Activated gamma-delta T cell treated with Interleukin-2 at 50 U/mL for 16 hours (primary cell): ENCODE data around the gene ACP7.
"Not testable (repeated sequence)": the region's sequence is repeated elsewhere in the genome, so short reads cannot be mapped to it uniquely, and the experiment has no call there.

Source experiments
- DNase-seq: peaks from one replicate; pipeline ENCODE4 v3.0.0-alpha.2; 2020

ACP7 gene

DNA sequence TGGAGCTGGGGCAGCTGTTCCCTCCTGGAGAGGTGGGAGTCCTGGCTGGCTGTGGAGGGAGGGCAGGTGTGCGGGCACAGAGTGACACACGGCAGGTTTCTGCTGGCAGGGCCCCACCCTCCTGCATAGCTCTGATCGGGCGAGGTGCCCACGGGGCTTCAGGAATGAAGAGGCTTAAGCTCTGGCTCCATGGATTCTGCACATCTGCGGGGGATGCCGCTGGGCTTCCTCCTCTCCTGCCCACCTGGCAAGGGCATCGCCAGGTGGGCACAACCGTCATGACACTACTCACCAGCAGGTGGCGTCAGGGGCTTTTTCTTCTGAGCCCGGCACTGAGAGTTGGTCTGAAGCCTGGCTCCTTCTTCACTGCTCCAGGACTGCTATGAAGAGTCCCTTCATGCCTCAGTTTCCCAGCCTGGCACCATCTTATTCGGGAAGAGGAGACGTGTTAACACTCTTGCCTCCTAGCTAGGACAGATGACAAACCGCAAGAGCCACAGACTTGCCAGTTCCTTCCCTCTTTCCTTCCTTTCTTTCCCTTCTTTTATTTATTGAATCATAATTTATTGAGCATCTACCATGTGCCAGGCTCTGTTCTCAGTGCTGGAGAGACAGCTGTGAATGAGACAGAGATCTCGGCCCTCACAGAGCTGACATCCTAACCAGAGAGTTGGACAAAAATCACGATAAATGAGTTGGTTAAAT lies 26.2 kb downstream of the ACP7 start:
- peak; percentile 76 for DNase-seq

DNA sequence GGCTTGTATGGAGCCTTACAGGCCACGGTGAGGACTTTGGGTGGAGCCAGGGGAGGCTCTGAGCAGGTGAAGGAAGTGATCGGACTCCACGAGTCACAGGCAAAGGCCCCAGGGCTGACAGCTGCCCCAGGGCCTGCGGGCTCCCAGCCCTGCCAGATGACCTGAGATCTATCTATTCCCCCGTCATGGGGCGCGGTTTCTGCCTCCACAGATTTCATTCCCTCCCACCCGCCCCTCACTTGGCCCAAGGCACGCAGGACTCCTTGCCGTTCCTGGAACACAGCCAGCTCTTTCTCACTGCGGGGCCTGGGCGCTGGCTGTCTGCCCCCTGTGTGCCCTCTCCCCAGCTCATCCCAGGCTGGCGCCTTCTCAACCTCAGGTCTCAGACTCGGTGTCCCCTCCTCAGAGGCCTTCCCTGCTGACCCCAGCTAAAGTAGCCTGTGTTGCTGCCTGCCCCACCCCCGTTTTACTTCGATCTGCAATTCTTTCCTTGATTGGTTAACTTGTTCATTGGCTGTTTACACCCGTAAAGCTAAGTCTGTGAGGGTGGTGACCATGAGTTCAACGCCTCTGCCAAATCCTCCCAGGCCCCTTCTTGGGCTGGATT lies 27.5 kb downstream of the ACP7 start:
- DNase-seq: no peak

DNA sequence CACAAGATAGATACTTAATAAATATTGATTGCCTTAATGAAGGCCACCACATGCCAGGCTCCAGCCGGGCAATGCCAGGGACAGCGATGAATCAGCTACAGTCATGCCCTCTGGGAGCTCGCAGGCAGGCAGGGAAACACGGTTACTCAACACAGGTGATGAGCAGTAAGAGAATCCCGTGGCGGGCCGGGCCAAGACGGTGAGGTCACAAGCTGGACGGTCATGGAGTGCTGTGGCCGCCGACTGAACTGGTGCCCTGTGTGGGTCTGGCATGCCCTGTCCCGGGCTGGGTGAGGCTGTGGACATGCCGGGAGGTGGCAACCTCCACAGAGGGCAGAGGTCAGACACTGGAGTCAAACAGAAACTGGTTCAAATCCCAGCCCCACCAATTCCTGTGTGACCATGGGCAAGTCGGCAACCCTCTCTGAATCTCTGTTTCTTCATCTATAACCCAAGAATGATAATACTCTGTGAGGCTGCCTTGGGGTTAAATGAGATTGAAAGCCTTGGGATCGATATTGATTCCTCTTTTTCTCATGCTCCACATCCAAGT lies 28.2 kb downstream of the ACP7 start:
- no peak for DNase-seq

DNA sequence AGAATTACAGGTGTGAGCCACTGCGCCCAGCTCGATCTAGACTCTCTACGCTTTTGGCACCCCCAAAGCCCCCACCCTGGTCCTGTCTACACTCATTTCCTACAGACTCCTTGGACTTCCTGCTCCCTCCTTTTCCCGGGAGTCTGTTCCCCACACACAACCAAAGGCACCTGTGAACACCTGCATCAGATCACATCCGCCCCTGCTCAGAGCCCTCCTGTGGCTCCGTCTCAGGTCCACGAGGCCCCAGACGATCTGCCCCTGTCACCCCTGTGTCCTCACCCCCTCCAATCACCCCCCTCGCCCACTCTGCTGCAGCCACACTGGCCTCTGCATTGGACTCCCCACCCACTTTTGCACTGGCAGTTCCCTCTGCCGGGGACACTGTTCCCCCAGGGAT lies 29.0 kb downstream of the ACP7 start:
- no peak for DNase-seq

DNA sequence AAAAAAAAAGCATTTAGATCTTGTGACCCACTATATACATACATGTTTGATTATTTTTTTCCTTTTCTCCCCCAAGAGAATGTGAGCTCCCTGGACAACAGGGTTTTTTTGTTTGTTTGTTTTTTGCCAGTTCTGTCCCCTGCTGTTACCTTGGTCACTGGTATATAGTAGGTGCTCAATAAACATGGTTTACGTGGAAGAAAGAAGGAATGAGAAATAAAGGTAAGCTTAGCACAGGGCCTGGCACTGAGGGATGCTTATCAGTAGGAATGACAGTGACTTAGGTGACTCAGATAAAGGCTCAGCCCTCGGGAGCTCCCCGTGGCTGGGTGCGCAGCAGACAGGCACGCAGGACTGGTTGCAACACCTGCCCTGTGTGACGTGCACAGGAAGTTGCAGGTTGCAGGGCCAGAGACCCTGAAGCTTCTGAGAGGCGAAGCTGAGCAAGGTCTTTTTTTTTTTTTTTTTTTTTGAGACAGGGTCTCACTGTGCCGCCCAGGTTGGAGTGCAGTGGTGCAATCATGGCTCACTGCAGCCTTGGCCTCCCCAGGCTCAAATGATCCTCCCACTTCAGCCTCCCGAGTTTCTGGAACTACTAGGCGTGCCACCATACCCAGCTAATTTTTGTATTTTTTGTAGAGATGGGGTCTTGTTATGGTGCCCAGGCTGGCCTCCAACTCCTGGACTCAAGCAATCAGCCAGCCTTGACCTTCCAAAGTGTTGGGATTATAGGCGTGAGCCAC lies 31.1 kb downstream of the ACP7 start:
- DNase-seq: no peak

DNA sequence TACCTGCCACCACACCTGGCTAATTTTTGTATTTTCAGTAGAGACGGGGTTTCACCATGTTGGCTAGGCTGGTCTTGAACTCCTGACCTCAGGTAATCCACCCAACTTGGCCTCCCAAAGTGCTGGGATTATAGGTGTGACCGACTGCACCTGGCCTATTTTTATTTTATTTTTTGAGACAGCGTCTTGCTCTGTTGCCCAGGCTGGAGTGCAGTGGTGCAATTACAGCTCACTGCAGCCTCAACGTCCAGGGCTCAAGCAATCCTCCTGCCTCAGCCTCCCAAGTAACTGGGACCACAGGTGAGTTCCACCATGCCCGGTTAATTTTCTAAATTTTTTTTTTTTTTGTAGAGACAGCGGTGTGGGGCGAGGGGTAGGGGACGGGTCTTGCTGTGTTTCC lies 32.9 kb downstream of the ACP7 start:
- not testable (repeated sequence) for DNase-seq

DNA sequence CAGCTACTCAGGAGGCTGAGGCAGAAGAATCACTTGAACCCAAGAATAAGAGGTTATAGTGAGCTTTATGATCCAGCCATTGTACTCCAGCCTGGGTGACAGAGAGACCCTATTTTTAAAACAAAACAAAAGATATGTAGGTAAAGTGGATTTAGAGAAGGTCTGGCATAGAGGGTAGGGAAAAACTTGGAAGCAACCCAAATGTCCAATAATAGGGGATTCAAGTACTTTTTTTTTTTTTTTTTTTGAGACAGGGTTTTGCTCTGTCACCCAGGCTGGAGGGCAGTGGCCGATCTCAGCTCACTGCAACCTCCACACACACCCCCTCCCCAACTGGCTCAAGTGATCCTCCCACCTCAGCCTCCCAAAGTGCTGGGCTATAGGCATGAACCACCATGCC lies 35.7 kb downstream of the ACP7 start:
- DNase-seq: no peak

DNA sequence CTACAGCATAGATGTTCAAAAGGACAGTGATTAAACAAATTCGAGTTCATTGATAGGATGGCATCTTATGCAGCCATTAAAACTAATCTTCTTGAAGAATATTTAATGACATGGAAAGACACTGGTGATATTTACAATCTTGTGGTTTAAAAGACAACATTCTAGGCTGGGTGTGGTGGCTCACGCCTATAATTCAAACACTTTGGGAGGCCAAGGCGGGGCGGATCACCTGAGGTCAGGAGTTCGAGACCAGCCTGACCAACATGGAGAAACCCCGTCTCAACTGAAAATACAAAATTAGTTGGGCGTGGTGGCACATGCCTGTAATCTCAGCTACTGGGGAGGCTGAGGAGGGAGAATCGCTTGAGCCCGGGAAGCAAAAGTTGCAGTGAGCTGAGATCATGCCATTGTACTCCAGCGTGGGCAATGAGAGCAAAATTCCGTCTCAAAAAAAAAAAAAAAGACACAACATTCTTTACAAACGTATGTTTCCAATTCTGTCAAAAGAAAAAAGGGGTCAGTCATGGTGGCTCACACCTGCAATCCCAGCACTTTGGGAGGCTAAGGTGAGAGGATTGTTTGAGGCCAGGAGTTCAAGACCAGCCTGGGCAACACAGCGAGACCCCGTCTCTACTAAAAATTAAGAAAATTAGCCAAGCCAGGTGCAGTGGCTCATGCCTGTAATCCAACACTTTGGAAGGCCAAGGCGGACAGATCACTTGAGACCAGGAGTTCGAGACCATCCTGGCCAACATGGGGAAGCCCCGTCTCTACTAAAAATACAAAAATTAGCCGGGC lies 39.0 kb downstream of the ACP7 start:
- DNase-seq: no peak

DNA sequence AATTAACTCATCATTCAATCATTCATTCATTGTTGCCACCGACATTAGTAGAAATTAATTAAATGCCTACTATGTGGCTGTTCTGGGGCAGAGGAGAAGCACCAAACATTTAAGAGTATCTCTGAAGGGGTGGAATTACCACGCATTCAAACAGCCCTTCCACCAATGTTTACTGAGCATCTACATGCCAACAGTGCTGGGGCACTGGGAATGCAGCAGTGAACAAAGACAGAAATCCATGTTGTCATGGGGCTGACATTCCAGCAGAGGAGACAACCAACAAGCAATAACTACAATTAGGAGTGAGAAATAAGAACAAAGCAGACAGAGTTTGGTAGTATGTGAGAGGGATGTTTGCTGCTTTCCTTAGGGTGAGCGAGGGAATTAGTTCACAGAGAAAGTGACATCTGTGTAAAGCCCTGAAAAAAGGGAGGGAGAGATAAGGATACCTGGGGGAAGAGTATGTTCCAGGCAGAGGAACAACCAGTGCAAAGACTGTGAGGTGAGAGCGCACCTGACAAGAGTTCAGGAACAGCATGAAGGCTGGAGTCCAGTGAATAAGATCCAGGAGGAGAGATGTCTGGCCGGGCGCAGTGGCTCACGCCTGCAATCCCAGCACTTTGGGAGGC lies 40.1 kb downstream of the ACP7 start:
- DNase-seq: no peak

DNA sequence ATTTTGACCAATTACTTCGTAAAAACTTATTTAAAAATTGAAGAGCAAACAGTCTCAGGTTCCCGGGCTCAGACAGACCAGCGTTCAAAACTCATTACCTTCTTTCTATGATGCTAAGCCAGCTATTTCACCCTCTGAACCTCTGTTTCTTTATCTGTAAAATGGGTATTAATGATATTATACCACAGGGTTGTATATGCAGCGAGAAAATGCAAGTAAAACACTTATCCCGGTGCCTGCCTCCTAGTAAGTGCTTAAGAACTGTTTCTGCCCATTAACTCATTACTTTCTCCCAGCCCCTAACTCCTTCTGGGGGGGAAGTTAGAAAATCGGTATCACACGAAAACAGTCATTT lies 41.0 kb downstream of the ACP7 start:
- no peak for DNase-seq

DNA sequence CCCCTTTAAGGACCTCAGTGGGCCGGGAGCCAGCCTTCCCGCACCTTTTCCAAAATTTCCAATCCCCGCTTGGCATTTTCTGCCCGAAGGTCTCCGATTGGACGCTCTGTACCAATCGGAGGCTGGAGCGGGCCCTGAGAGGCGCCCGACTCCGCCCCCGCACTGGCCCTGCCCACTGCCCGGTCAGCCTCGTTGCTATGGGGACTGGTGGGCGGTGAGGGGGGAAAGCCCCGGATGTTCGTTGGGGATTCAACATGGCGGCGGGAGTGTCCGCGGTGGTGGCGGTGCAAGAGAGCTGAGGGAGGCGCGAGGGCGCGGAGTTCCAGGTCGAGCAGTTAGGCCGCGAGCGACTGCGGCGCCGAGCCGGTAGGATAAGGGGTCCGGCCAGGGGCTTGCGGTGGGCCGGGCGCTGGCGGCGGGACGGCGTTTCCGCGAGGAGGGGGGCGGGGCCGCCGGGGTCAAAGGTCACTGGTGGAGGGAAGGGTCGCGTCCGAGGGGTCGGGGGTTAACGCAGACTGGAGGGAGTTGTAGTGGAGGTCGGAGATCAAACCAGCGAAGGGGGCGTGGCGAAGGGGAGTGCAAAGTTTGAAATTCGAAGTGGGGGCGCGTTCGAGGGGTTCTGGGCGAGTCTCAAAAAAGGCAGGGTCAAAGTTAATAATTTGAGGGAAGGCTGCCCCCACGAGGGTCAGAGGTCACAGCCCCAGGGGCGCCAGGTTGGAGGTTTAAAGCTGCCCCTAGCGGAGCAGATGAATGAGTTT lies 41.6 kb downstream of the ACP7 start, which contains the start of gene PAK4:
TSS of gene PAK4 (plus strand) at position 233 of the 758 bp plus-strand sequence. CDS start 43,768 bp downstream, outside the sequence.
- DNase-seq: peak; percentile 97

DNA sequence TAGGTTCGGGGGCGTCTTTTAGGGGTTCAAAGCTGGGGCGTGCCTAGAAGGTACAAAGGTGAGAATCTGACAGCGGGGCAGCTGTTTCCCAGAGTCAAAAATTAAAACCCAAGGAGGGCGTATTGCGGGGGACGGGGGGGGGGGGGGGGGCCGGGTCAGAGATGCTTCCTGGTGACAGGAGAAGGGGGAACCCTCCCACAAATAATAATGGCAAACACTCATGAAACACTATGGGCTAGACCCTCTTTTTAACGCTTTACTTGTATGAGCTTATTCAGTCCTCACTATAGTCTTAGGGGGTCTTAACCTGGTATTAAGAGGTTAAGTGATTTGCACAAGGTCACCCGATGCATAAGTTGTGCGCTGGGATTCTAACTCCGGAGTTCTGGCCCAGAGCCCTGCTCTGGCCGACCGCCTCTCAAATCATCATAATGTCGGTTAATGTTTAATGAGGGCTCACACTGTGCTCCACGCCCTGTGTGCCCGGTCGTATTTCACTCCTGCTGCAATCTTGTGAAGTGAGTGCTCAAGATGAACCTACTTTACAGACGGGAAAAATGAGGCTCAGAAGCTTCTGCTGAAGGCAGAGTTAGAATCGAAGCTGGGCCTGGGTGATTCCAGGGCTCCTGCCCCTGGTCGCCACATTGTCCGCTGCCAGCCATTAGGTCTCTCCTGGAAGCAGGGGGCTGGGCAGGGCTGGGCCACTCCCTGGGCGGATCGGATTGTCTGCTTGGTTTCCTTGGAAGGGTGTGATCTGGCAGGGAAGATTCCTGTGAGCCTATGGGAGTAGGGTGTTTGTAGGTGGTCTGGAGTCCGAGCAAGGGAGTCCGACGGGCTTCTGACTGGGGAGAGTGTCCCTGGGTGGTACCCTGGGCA lies 42.4 kb downstream of the ACP7 start:
- no peak for DNase-seq

DNA sequence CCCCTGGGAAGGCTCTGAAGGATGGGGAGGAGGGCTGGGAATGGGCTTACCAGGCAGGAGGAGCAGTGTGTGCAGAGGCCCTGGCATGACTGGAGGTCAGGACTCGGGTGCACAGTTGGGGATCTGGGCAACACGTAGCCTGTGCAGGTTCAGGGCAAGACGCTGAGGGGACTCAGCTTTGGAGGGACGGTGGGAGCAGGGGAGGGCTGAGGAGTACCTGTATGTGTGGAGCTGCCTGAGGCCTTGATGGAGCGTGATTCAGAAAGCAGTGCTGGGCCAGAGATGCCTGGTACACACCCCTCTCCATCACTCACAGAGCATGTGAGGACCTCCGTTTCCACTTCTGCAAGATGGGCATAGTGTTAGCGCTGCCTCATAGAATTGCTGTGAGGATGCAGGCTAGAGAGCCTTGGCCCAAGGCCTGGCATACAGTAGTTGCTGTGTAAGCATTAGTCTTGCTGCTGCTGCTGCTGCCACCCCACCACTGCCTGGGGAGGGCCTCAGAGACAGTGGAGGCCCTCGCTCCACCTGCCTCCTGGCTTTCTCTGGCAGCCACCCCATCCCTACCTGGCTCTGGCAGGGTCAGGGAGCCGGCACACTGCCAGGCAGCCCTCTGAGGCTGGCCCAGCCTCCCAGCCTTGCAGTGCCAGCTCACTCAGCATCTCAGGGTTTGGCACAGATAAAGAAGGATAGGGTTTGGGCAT lies 43.8 kb downstream of the ACP7 start:
- no peak for DNase-seq

DNA sequence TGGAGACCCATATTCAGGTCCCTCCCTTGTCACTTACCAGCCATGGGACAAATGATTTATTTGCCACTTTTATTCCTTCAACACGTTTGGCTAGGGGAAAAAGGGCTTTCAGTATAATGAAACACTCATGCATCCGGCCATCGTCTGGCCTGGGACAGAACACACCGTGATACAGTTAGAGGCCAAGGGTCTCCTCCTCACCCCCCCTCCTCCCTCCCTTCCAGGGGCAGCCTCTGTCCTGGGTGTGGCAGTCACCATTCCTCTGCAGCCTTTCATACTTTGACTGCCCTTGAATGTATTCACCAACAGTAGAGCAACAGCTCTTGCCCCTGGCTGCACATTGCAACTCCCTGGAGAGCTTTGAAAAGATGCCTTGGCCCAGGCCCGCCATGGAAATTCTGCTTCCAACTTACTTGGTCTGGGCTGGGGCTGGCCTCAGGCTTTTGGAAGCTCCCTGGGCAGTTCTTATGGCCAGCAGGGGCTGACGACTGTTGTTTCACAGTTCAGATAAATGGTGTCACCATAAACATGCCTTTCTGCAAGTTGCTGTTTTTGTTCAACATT lies 44.4 kb downstream of the ACP7 start:
- DNase-seq: no peak

DNA sequence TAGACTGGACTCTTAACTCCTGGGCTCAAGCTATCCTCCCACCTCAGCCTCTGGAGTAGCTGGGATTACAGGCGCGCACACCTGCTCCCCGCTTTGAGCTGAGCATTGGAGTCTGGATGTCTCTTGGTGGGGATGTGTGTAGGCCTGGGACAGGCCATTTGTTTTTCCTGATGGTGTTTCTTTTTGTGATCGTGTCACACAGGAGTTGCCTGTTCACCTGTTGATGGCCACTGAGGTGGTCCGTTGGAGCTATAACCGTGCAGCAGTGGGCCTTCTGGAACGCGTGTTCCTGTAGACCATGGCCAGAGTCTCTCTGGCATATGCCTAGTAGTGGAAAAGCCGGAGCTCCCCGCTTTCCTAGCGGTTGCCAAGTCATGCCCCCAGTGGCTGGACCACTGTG lies 44.9 kb downstream of the ACP7 start:
- no peak for DNase-seq

DNA sequence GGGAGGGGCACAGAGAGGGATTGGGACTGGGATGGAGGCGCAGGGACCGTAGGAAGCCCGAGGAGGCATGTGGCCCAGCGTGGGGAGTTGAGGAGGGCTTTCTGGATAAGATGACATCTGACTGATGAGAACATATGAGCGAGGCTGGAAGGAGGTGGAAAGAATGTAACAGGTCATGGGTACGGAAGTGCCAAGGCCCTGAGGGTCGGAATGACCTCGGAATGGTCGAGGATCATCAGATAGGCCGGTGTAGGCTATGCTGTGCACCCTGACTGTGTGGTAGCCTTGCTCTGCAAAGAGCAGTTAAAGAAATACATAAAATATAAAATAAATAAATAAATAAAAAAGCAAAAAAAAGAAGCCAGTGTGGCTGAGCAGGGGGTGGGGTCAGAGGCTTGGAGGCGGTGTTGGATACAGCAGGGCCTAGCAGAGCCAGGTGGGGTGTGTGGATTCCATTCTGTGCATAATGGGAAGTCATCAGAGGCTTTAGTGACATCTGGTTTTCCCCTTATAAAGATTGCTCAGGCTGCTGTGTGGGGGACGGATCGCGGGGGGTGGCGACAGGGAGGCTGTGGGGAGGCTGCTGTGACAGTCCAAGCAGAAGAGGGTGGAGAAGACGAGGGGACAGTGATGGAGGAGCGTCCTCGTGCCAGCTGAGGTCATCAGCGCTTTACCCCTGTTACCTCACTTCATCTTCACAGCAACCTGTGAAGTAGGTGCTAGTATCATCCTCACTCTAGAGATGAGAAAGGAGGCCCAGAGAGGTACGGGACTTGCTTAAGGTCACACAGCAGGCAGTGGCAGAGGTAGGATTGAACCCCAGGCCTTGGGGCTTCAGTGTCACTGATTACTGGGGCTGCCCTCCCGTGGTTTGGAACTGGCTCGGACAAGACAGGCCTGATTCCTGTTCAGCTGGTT lies 46.4 kb downstream of the ACP7 start:
- no peak for DNase-seq

DNA sequence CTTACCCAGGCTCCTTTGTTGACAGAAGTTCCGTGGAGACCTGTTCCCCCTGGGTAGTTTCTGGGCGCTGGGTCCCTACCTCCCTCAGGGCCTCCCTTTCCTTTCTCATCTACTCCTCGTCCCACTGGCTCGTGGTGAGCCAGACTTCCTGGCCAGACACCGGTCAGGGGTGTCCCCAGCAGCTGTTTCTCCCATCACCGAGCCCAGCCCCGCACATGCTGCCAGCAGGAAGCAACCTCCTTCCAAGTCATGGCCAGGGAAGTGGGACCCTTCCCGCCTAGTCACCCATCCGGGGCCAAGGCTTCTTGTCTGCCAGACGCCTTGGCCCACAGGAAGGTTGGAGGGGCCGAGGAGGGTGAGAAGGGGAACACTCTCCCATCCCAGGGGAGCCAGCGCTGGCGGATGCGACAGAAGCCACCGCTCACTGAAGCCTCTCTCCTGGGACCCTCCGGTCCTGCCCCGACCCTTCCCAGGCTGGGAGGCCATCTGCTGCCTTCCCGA lies 47.1 kb downstream of the ACP7 start:
- DNase-seq: no peak

DNA sequence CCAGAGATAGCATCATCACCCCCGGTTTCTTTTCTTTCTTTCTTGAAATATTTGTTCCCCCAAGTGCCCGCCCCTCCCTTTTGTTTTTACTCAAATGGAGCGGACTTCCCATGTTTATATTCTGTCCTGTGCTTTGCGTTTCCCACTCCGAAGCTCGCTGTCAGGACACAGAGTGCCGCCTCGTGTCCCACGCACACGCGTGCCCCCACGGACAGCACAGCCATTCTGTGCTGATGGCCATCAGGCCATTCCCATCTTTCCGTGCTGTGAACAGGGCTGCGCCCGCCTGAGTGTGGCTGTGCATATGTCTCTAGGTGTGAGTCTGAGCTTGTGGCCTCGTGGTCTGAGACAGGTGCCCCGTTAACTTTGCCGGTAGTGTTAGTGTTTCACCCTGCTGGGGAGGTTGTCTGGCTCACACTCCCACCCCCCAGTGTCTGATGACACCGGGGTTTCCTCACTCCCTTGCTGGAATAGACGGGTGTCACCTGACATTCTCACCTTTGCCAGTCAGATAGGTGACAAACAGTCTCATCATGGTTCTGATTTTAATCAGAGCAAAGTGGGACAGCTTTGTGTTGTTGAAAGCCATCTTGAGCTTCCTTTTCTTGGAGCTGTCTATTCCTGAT lies 48.3 kb downstream of the ACP7 start:
- DNase-seq: no peak
